Endothelial cell of umbilical vein (primary cell): ENCODE results near the gene FTO. TPM values are rescaled to one million over a fixed set of nuclear protein-coding genes. Genes with fewer than 3 reads are reported as not detected.

Source experiments
- BruUV-seq: library from RNA; stranded (reverse); fragments of 400-500 nt; replicated peaks from 2 replicates; lab custom pipeline; 2021; lab: Mats Ljungman, UMichigan
- CTCF ChIA-PET: fragments of 300-600, 350-600 bp; sonication (Branson Sonifier 250); formaldehyde crosslinking; loops from one replicate; lab custom pipeline; 2021; ENCODE audit warnings: antibody characterized with exemption, inconsistent platforms; lab: Charles Lee
- POLR2A ChIA-PET: fragments of 300-600, 350-600 bp; sonication (Branson Sonifier 250); formaldehyde crosslinking; loops from one replicate; lab custom pipeline; 2021; ENCODE audit warnings: antibody characterized with exemption, inconsistent platforms; lab: Charles Lee
- DNase-seq: peaks from one replicate; pipeline ENCODE4 v3.0.0-alpha.2; 2011; ENCODE audit warnings: low read depth, low spot score
- FAIRE-seq: peaks from 2 replicates; lab custom pipeline; 2011; peaks lifted over from hg19 to GRCh38; lab: Jason Lieb, UNC
- H2AFZ ChIP-seq: 2 replicates; pipeline ENCODE4 v1.6.0; 2012; ENCODE audit warnings: low read depth, low read length, control low read depth, inconsistent platforms
- H3K27ac ChIP-seq: 2 replicates; pipeline ENCODE4 v1.5.1; 2011; ENCODE audit warnings: low read depth, mild to moderate bottlenecking, control low read depth, low read length, moderate library complexity; ENCODE audit not compliant: insufficient read depth
- H3K27me3 ChIP-seq, 2 experiments: 2 replicates each; pipeline versions ENCODE4 v1.6.0 to v1.6.1; 2011; ENCODE audit warnings: low read length in 2 of 2, mixed read lengths in 1 of 2; ENCODE audit not compliant: control insufficient read depth in 2 of 2, insufficient read depth in 2 of 2
- H3K36me3 ChIP-seq, 2 experiments: 2 replicates in 1 of 2; 3 replicates in 1 of 2; pipeline ENCODE4 v1.5.1; 2011; ENCODE audit warnings: low read length in 2 of 2, mild to moderate bottlenecking in 1 of 2, moderate library complexity in 1 of 2; ENCODE audit not compliant: control insufficient read depth in 2 of 2, insufficient read depth in 2 of 2; ENCODE audit errors: extremely low read depth in 1 of 2
- H3K4me1 ChIP-seq: 3 replicates; pipeline ENCODE4 v1.5.1; 2011; ENCODE audit warnings: mild to moderate bottlenecking, low read length; ENCODE audit not compliant: control insufficient read depth, insufficient read depth; ENCODE audit errors: extremely low read depth
- H3K4me2 ChIP-seq: 2 replicates; pipeline ENCODE4 v1.6.1; 2011; ENCODE audit warnings: low read length, control low read depth, mixed read lengths; ENCODE audit not compliant: insufficient read depth
- H3K4me3 ChIP-seq, 3 experiments: fragments of 200-600 bp in 1 of 3; sonication (generic), shearing (Covaris generic) in 1 of 3; replicated peaks in 1 of 3; 2 replicates each; pipeline ENCODE4 v1.5.1; 2011 to 2016; ENCODE audit warnings: control low read depth in 3 of 3, low read length in 3 of 3, mild to moderate bottlenecking in 2 of 3, inconsistent platforms in 1 of 3, low read depth in 1 of 3, moderate library complexity in 1 of 3; ENCODE audit not compliant: insufficient read depth in 1 of 3
- H3K79me2 ChIP-seq: 2 replicates; pipeline ENCODE4 v1.6.0; 2012; ENCODE audit warnings: low read length, inconsistent platforms; ENCODE audit not compliant: control insufficient read depth, insufficient read depth
- H3K9ac ChIP-seq: replicated peaks from 2 replicates; pipeline ENCODE3; 2011; ENCODE audit warnings: low read length, control low read depth; ENCODE audit not compliant: insufficient read depth; ENCODE audit errors: extremely low read depth
- H3K9me1 ChIP-seq: replicated peaks from 3 replicates; pipeline ENCODE4 v1.6.0; 2011; ENCODE audit warnings: mild to moderate bottlenecking, low read length; ENCODE audit not compliant: control insufficient read depth, insufficient read depth; ENCODE audit errors: extremely low read depth
- H3K9me3 ChIP-seq: replicated peaks from 2 replicates; pipeline ENCODE4 v1.5.1; 2012; ENCODE audit warnings: low read length, inconsistent platforms; ENCODE audit not compliant: control insufficient read depth, insufficient read depth
- H4K20me1 ChIP-seq: replicated peaks from 2 replicates; pipeline ENCODE3; 2011; ENCODE audit warnings: mild to moderate bottlenecking, low read length; ENCODE audit not compliant: control insufficient read depth, insufficient read depth; ENCODE audit errors: extremely low read depth
- EZH2 ChIP-seq: IDR thresholded peaks from 2 replicates; pipeline ENCODE4 v1.6.1; 2012; ENCODE audit warnings: borderline replicate concordance, low read depth, mild to moderate bottlenecking, moderate library complexity, low read length, inconsistent platforms; ENCODE audit not compliant: severe bottlenecking
- GATA2 ChIP-seq: IDR thresholded peaks from 2 replicates; pipeline ENCODE4 v1.7.0; 2011; ENCODE audit warnings: low read depth, mild to moderate bottlenecking, moderate library complexity, mixed read lengths, low read length; ENCODE audit not compliant: insufficient read length, insufficient read depth
- JUN ChIP-seq: IDR thresholded peaks from 2 replicates; pipeline ENCODE4 v1.6.1; 2011; ENCODE audit warnings: borderline replicate concordance, low read depth; ENCODE audit not compliant: insufficient read length, insufficient read depth
- POLR2A ChIP-seq: IDR thresholded peaks from 2 replicates; pipeline ENCODE4 v1.6.1; 2012; ENCODE audit warnings: low read depth, mild to moderate bottlenecking, control low read depth, low read length
- dilution Hi-C: fragments of 300-500 bp; cut with MboI; formaldehyde crosslinking; loops from one replicate; pipeline ENCODE4 v1.15.0; 2019; ENCODE audit warnings: low sequenced_read_pairs; ENCODE audit not compliant: extremely low pct_ligation_motif_present
- intact Hi-C: fragments of 100-400 bp; cut with micrococcal nuclease; formaldehyde crosslinking; loops from one replicate; pipeline ENCODE4 v1.10.0; 2022
- polyA plus RNA-seq, 4 experiments: library from polyadenylated mRNA; depleted of rRNA in 3 of 4; stranded (reverse) in 3 of 4; unstranded in 1 of 4; fragments of >200 nt; gene quantifications; 2 replicates each; pipeline versions ENCODE4 v1.2.1 to v1.2.3, GENCODE V29; 2011 to 2012; ENCODE audit warnings: missing spikeins in 1 of 4
- total RNA-seq: library from RNA; stranded (reverse); gene quantifications from 2 replicates; pipeline ENCODE4 v1.2.3, GENCODE V29; 2021
- TF ChIP-seq, protein P1 (sequence below), 2 donors: IDR thresholded peaks; 1 replicate in 1 of 2; 2 replicates in 1 of 2; pipeline ENCODE4 v1.5.1; 2011; ENCODE audit warnings: low read length in 2 of 2, mild to moderate bottlenecking in 2 of 2, moderate library complexity in 2 of 2, control low read depth in 1 of 2, inconsistent platforms in 1 of 2, low read depth in 1 of 2; ENCODE audit not compliant: insufficient read depth in 1 of 2; ENCODE audit errors: extremely low read depth in 1 of 2
- TF ChIP-seq, protein P2 (sequence below): IDR thresholded peaks from 2 replicates; pipeline ENCODE4 v1.6.1; 2011; ENCODE audit not compliant: insufficient read depth, insufficient read length

FTO gene
- total and polyA plus RNA-seq, 2 donors (not counting 3 experiments of a cell fraction or from before 2014, with no cell fraction given) = 48.6 to 87.1 TPM

DNA sequence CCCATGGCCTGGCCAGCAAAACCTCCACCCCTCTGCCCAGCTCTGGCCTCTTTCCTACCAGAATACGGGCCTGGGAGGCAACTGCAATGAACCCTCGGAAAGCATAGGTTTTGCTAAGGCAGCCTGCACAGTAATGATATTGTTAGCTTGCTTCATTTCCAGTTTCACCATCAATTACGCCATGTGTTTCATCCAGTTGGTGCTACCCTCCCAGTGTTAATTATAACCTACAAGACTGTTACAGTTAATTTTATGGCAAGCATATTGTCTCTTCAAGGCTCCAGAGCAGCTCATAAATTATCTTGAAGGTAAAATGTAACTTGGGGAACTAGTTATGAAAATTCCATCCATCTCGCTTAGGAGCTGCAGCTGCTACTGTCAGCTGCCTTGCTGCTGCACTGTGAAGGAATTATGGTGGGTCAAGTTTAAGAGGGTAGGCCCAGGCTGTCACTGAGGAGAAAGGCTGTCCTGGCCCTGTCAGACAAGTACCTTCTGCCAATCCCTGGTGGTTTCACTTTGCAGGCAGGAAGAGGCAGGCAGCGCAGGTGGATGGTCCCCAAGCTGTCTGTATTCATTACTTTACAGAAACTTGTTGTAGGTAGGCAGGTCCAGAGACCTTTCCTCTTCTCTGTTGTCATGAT lies 242.9 kb downstream of the FTO start:
- no TSS peak for BruUV-seq
- CTCF ChIA-PET = interaction anchor here (1.2 to 2.0 kb wide), 5 partner anchors 15 to 1518 kb away, joined by 3 to 9 read pairs (median 6); no protein-coding TSS in a partner anchor

More for the DNA sequence above, 242.9 kb downstream of the FTO start:
- Histone ChIP-seq H3K4me1 (no peaks in the 10 kb centered on the region), H3K9ac (no peak overlapping the region), H3K9me3 (no peaks in the 10 kb centered on the region), H3K27ac (no peak overlapping the region), H3K79me2 (no peaks in the 10 kb centered on the region), H3K9me1 (no peaks in the 10 kb centered on the region), H3K4me2 (no peak overlapping the region), H3K36me3 (no peaks in the 10 kb centered on the region), H3K4me3 (no peak overlapping the region), H4K20me1 (no peaks in the 10 kb centered on the region), H3K27me3 (no peaks in the 10 kb centered on the region), H2AFZ (no peak overlapping the region)
- intact Hi-C loops = loop anchor here (1.0 to 5.0 kb wide), 7 partner anchors 335 to 1755 kb away; no protein-coding TSS in a partner anchor
- DNase-seq (no peak), FAIRE-seq (no peak)
- TF ChIP-seq, protein P1, sequence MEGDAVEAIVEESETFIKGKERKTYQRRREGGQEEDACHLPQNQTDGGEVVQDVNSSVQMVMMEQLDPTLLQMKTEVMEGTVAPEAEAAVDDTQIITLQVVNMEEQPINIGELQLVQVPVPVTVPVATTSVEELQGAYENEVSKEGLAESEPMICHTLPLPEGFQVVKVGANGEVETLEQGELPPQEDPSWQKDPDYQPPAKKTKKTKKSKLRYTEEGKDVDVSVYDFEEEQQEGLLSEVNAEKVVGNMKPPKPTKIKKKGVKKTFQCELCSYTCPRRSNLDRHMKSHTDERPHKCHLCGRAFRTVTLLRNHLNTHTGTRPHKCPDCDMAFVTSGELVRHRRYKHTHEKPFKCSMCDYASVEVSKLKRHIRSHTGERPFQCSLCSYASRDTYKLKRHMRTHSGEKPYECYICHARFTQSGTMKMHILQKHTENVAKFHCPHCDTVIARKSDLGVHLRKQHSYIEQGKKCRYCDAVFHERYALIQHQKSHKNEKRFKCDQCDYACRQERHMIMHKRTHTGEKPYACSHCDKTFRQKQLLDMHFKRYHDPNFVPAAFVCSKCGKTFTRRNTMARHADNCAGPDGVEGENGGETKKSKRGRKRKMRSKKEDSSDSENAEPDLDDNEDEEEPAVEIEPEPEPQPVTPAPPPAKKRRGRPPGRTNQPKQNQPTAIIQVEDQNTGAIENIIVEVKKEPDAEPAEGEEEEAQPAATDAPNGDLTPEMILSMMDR (IDR thresholded peaks at IDR 0.05; ENCODE audit: extremely low read depth in 1 of 2, insufficient read depth in 1 of 2, low read depth in 1 of 2, low read length in 2 of 2) = no peak
- TF ChIP-seq EZH2 (no peak), JUN (no peak), POLR2A (no peak), GATA2 (no peak)
- TF ChIP-seq, protein P2, sequence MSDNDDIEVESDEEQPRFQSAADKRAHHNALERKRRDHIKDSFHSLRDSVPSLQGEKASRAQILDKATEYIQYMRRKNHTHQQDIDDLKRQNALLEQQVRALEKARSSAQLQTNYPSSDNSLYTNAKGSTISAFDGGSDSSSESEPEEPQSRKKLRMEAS = no peak
- POLR2A ChIA-PET = no interaction called here
- dilution Hi-C loops = no loop called here
